AG04449 (cell line): Measurements from ENCODE around the gene CCND3.

ENCODE experiments used
- CTCF ChIA-PET: fragments of 350-600 bp; formaldehyde crosslinking; extraction: SDS; loops from one replicate; lab custom pipeline; 2021; ENCODE audit warnings: antibody characterized with exemption; lab: Yijun Ruan, JAX
- POLR2A ChIA-PET: fragments of 400-600, 350-600 bp; formaldehyde crosslinking; extraction: SDS; loops from one replicate; lab custom pipeline; 2020; ENCODE audit warnings: antibody characterized with exemption, inconsistent platforms; lab: Yijun Ruan, JAX
- DNase-seq: peaks from one replicate; pipeline ENCODE4 v3.0.0-alpha.2; 2010; ENCODE audit warnings: low read depth, low spot score
- H3K4me3 ChIP-seq: 2 replicates; pipeline ENCODE4 v1.5.1; 2011; ENCODE audit warnings: low read depth, mild to moderate bottlenecking, control low read depth, low read length
- TF ChIP-seq, protein P1 (sequence below): IDR thresholded peaks from one replicate; pipeline ENCODE4 v1.5.1; 2011; ENCODE audit warnings: mild to moderate bottlenecking, moderate library complexity, low read length, control low read depth, inconsistent platforms; ENCODE audit not compliant: insufficient read depth; ENCODE audit errors: missing control alignments

The CCND3 gene

GRCh38 chr6:41937861-41938574 lies 3.6 kb downstream of the CCND3 start:
- H3K4me3 ChIP-seq, result no peak overlapping the region
- ChIA-PET CTCF (interaction anchor here (0.9 to 15.2 kb wide), 11 partner anchors 12 to 152 kb away, joined by 3 to 341 read pairs (median 9); partner anchors contain the start of genes BYSL, MED20 and TOMM6), POLR2A (no interaction called here)
- TF ChIP-seq, protein P1, sequence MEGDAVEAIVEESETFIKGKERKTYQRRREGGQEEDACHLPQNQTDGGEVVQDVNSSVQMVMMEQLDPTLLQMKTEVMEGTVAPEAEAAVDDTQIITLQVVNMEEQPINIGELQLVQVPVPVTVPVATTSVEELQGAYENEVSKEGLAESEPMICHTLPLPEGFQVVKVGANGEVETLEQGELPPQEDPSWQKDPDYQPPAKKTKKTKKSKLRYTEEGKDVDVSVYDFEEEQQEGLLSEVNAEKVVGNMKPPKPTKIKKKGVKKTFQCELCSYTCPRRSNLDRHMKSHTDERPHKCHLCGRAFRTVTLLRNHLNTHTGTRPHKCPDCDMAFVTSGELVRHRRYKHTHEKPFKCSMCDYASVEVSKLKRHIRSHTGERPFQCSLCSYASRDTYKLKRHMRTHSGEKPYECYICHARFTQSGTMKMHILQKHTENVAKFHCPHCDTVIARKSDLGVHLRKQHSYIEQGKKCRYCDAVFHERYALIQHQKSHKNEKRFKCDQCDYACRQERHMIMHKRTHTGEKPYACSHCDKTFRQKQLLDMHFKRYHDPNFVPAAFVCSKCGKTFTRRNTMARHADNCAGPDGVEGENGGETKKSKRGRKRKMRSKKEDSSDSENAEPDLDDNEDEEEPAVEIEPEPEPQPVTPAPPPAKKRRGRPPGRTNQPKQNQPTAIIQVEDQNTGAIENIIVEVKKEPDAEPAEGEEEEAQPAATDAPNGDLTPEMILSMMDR, result no peak
- DNase-seq, result no peak

GRCh38 chr6:41937472-41937860 lies 4.1 kb downstream of the CCND3 start:
- TF ChIP-seq, protein P1, result no peak
- H3K4me3 ChIP-seq, result no peak overlapping the region
- ChIA-PET CTCF (interaction anchor here (0.9 to 15.2 kb wide), 9 partner anchors 11 to 151 kb away, joined by 3 to 341 read pairs (median 9); partner anchors contain the start of genes BYSL, MED20 and TOMM6), POLR2A (no interaction called here)
- DNase-seq, result no peak

- POLR2A ChIA-PET, result interaction anchor here (1.4 kb wide), 1 partner anchor 15 kb away, joined by 6 read pairs; the partner anchor contains the start of genes BYSL and MED20
- H3K4me3 ChIP-seq, result no peak overlapping the region
- TF ChIP-seq, protein P1, result peak; percentile 83
- CTCF ChIA-PET, result interaction anchor here (0.7 to 15.2 kb wide), 25 partner anchors 8 to 159 kb away, joined by 3 to 341 read pairs (median 4); partner anchors contain the start of genes BYSL, MED20, TAF8 and TOMM6
- DNase-seq, result peak; percentile 65
These were observed 5.4 kb downstream of the CCND3 start for GRCh38 chr6:41936073-41936837.

GRCh38 chr6:41935685-41936072 lies 5.9 kb downstream of the CCND3 start:
- H3K4me3 ChIP-seq, result no peak overlapping the region
- TF ChIP-seq, protein P1, result no peak
- ChIA-PET POLR2A (interaction anchor here (0.6 to 1.4 kb wide), 2 partner anchors 13 to 15 kb away, joined by 6 read pairs; partner anchors contain the start of genes BYSL and MED20), CTCF (interaction anchor here (0.8 to 15.2 kb wide), 19 partner anchors 9 to 159 kb away, joined by 3 to 341 read pairs (median 4); partner anchors contain the start of genes BYSL, MED20, TAF8 and TOMM6)
- no peak for DNase-seq

GRCh38 chr6:41935193-41935574 lies 6.4 kb downstream of the CCND3 start:
- no peak overlapping the region for H3K4me3 ChIP-seq
- DNase-seq, result no peak
- TF ChIP-seq, protein P1, result no peak
- POLR2A ChIA-PET, result interaction anchor here (0.6 kb wide), 1 partner anchor 13 kb away, joined by 6 read pairs; no protein-coding TSS in a partner anchor
- CTCF ChIA-PET, result interaction anchor here (0.9 to 15.2 kb wide), 12 partner anchors 9 to 158 kb away, joined by 3 to 341 read pairs (median 8); partner anchors contain the start of genes BYSL, MED20, TAF8 and TOMM6
